Keratinocyte (primary cell): ENCODE results near the gene XRCC2.
"Not testable (repeated sequence)": the region's sequence is repeated elsewhere in the genome, so short reads cannot be mapped to it uniquely, and the experiment has no call there.

ENCODE experiments used
- CTCF ChIP-seq, 3 experiments: IDR thresholded peaks in 1 of 3; conservative IDR thresholded peaks in 1 of 3; optimal IDR thresholded peaks in 1 of 3; 2 replicates in 2 of 3; 3 replicates in 1 of 3; pipeline versions ENCODE3 to v1.5.1; 2011; ENCODE audit warnings: low read length in 3 of 3, mild to moderate bottlenecking in 3 of 3, moderate library complexity in 2 of 3, control low read depth in 1 of 3, inconsistent platforms in 1 of 3; ENCODE audit not compliant: insufficient read depth in 2 of 3; ENCODE audit errors: extremely low read depth in 1 of 3
- EZH2 ChIP-seq: IDR thresholded peaks from one replicate; pipeline ENCODE4 v1.6.1; 2012; ENCODE audit warnings: inconsistent platforms, mild to moderate bottlenecking, low read length, moderate library complexity

- not testable (repeated sequence) for TF ChIP-seq CTCF (optimal IDR thresholded peaks at IDR 0.05 in 1 of 3, IDR thresholded peaks at IDR 0.05 in 1 of 3, conservative IDR thresholded peaks at IDR 0.05 in 1 of 3; ENCODE audit: extremely low read depth in 1 of 3, insufficient read depth in 2 of 3, low read length in 3 of 3); EZH2
Observed at GRCh38 chr7:152646579-152646978, 29.4 kb downstream of the XRCC2 start.
